Mesendoderm (in vitro differentiated cells): Measurements from ENCODE around the gene FBXW12.
A peak's percentile ranks its signal among the peaks of the same experiment; 100 is the strongest.

ENCODE experiments used
- DNase-seq: peaks from one replicate; pipeline ENCODE4 v3.0.0; 2013
- H2AK5ac ChIP-seq: 2 replicates; pipeline ENCODE4 v1.6.1; 2013; ENCODE audit warnings: low read length, inconsistent platforms
- H2BK120ac ChIP-seq: 2 replicates; pipeline ENCODE4 v1.6.1; 2013; ENCODE audit warnings: low read depth, mild to moderate bottlenecking, low read length, moderate library complexity, mixed read lengths
- H2BK15ac ChIP-seq: replicated peaks from 2 replicates; pipeline ENCODE4 v1.6.1; 2013; ENCODE audit warnings: low read depth, mild to moderate bottlenecking, moderate library complexity
- H2BK5ac ChIP-seq: 2 replicates; pipeline ENCODE4 v1.6.1; 2013; ENCODE audit warnings: low read length, inconsistent platforms
- H3K18ac ChIP-seq: 2 replicates; pipeline ENCODE4 v1.6.1; 2013; ENCODE audit warnings: mild to moderate bottlenecking, low read length, mixed read lengths
- H3K23ac ChIP-seq: one replicate; pipeline ENCODE4 v1.6.1; 2013; ENCODE audit warnings: low read length
- H3K27ac ChIP-seq: 2 replicates; pipeline ENCODE4 v1.5.1; 2013; ENCODE audit warnings: low read depth, mild to moderate bottlenecking, inconsistent platforms, low read length, moderate library complexity
- H3K27me3 ChIP-seq: 2 replicates; pipeline ENCODE4 v1.6.1; 2013; ENCODE audit warnings: low read length, control low read depth, mild to moderate bottlenecking, inconsistent platforms; ENCODE audit not compliant: insufficient read depth, poor library complexity
- H3K36me3 ChIP-seq: 2 replicates; pipeline ENCODE4 v1.6.1; 2013; ENCODE audit warnings: low read length, inconsistent platforms; ENCODE audit not compliant: control insufficient read depth, insufficient read depth
- H3K4ac ChIP-seq: one replicate; pipeline ENCODE4 v1.6.1; 2013; ENCODE audit warnings: low read depth, mild to moderate bottlenecking, low read length, moderate library complexity
- H3K4me1 ChIP-seq: 2 replicates; pipeline ENCODE4 v1.6.1; 2013; ENCODE audit warnings: low read depth, low read length, inconsistent platforms; ENCODE audit not compliant: control insufficient read depth
- H3K4me2 ChIP-seq: 2 replicates; pipeline ENCODE4 v1.6.1; 2013; ENCODE audit warnings: low read length
- H3K4me3 ChIP-seq: 2 replicates; pipeline ENCODE4 v1.5.1; 2013; ENCODE audit warnings: mild to moderate bottlenecking, low read length
- H3K56ac ChIP-seq: one replicate; pipeline ENCODE4 v1.6.1; 2013; ENCODE audit warnings: low read length
- H3K79me1 ChIP-seq: 2 replicates; pipeline ENCODE4 v1.6.1; 2013; ENCODE audit warnings: low read length, inconsistent platforms
- H3K79me2 ChIP-seq: 2 replicates; pipeline ENCODE4 v1.6.1; 2013; ENCODE audit warnings: mild to moderate bottlenecking, low read length; ENCODE audit not compliant: control insufficient read depth, insufficient read depth
- H3K9ac ChIP-seq: 2 replicates; pipeline ENCODE4 v1.6.1; 2013; ENCODE audit warnings: low read length, inconsistent platforms
- H4K5ac ChIP-seq: one replicate; pipeline ENCODE4 v1.6.1; 2013; ENCODE audit warnings: low read length
- H4K8ac ChIP-seq: one replicate; pipeline ENCODE4 v1.6.1; 2013; ENCODE audit warnings: low read depth, mild to moderate bottlenecking, control low read depth, low read length, moderate library complexity
- WGBS: extraction: QIAGEN DNeasy Blood & Tissue Kit; methylation state at CpG from one replicate; pipeline ENCODE4 v1.1.7; 2013; ENCODE audit warnings: low lambda C conversion rate, missing lambda C conversion rate; ENCODE audit not compliant: insufficient coverage; ENCODE audit errors: extremely low coverage; 5-methylcytosine and 5-hydroxymethylcytosine counted together

The FBXW12 gene

GRCh38 chr3:48435774-48436476, 63.9 kb downstream of the FBXW12 start:
- no peak overlapping the region for H2BK5ac ChIP-seq
- no peak overlapping the region for H2AK5ac ChIP-seq
- no peak overlapping the region for H4K5ac ChIP-seq
- no peak overlapping the region for H2BK120ac ChIP-seq
- H3K79me1 ChIP-seq: peaks cover 11% of the 10 kb centered on the region
- peaks cover 10% of the 10 kb centered on the region for H3K79me2 ChIP-seq
- H2BK15ac ChIP-seq: no peak overlapping the region
- peak overlapping the region; percentile 47 for H3K56ac ChIP-seq
- no peak overlapping the region for H3K9ac ChIP-seq
- DNase-seq: peak; percentile 92
- H3K4me3 ChIP-seq: no peak overlapping the region
- WGBS: no CpG with 5 or more reads among the region's 7 CpGs
- no peaks in the 10 kb centered on the region for H3K27me3 ChIP-seq
- H3K18ac ChIP-seq: no peak overlapping the region
- no peak overlapping the region for H3K4me2 ChIP-seq
- H3K27ac ChIP-seq: no peak overlapping the region
- H3K36me3 ChIP-seq: peaks cover 10% of the 10 kb centered on the region
- H3K4ac ChIP-seq: no peak overlapping the region
- H3K4me1 ChIP-seq: no peaks in the 10 kb centered on the region
- no peak overlapping the region for H3K23ac ChIP-seq
- H4K8ac ChIP-seq: no peak overlapping the region

DNA sequence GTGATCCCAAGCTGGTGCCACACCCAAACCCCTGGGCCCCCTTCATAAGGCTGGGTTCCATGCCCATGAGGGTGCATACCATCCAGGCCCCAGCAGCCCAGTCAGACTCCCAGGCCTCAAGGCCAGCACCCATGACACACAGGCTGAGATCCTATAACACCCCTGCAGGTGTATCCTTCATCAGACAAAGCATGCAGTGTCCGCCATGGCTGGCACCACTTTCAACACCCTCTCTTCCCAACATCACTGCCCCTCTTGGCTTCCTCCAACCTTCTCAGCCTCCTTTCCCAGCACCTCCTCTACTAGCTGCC, 64.4 kb downstream of the FBXW12 start:
- Histone ChIP-seq H3K23ac (no peak overlapping the region), H4K8ac (no peak overlapping the region), H2AK5ac (no peak overlapping the region), H3K4me2 (no peak overlapping the region), H3K79me2 (peaks cover 14% of the 10 kb centered on the region), H3K36me3 (peaks cover 10% of the 10 kb centered on the region), H3K79me1 (peaks cover 11% of the 10 kb centered on the region), H3K4ac (no peak overlapping the region), H3K18ac (no peak overlapping the region), H3K4me3 (no peak overlapping the region), H3K27me3 (no peaks in the 10 kb centered on the region), H3K9ac (no peak overlapping the region), H3K4me1 (no peaks in the 10 kb centered on the region), H2BK120ac (no peak overlapping the region), H4K5ac (no peak overlapping the region), H3K56ac (peak overlapping the region; percentile 47), H2BK15ac (no peak overlapping the region), H3K27ac (no peak overlapping the region), H2BK5ac (no peak overlapping the region)
- WGBS: no CpG with 5 or more reads among the region's 1 CpG
- DNase-seq: no peak

DNA sequence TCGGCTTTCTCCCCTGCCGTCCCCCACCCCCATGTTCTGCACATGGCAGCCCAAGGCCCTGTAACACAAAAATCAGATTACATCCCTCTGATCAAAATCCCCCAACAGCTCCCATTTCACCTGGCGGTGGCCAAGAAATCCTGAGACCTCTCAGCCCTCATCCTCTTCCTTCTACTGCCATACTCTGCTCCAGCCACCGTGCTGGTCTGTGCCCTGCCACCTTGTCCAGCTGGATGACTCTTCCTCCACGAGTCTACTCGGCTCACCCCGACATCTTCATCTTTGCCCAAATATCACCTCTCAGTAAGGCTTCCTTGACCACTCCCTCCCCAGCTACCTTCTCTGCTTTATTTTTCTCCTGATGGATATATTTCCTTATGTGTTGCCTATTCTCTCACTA, 64.8 kb downstream of the FBXW12 start:
- no peak overlapping the region for H3K4me2 ChIP-seq
- no peak overlapping the region for H3K18ac ChIP-seq
- peaks cover 12% of the 10 kb centered on the region for H3K36me3 ChIP-seq
- H3K27ac ChIP-seq: no peak overlapping the region
- no peak overlapping the region for H4K8ac ChIP-seq
- H3K4me3 ChIP-seq: no peak overlapping the region
- peaks cover 18% of the 10 kb centered on the region for H3K79me2 ChIP-seq
- no peak overlapping the region for H2BK15ac ChIP-seq
- DNase-seq: no peak
- no peak overlapping the region for H3K9ac ChIP-seq
- H3K23ac ChIP-seq: no peak overlapping the region
- H3K4me1 ChIP-seq: no peaks in the 10 kb centered on the region
- no peak overlapping the region for H2BK5ac ChIP-seq
- peaks cover 13% of the 10 kb centered on the region for H3K79me1 ChIP-seq
- H3K4ac ChIP-seq: no peak overlapping the region
- no CpG with 5 or more reads among the region's 7 CpGs for WGBS
- no peaks in the 10 kb centered on the region for H3K27me3 ChIP-seq
- H2BK120ac ChIP-seq: no peak overlapping the region
- no peak overlapping the region for H2AK5ac ChIP-seq
- peak overlapping the region; percentile 47 for H3K56ac ChIP-seq
- no peak overlapping the region for H4K5ac ChIP-seq

DNA sequence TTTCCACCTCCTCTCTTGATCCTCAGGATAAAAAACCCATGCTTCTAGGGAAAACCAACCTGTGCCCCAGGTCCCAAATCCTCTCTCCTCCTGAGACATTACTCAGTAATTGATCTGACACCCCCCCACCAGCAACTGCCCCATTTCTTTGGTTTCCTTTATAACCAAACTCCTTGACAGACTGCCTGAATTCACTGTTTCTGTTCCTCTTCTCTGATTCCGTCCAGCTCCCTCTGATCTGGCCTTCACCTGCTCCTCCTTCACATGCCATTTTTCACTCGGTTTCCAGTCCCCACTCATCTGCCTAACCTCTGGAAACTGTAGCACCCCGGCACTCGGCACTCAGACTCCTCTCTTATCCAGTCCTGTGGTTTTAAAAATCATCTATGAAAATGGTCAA, 65.8 kb downstream of the FBXW12 start:
- no CpG with 5 or more reads among the region's 4 CpGs for WGBS
- no peak overlapping the region for H2BK120ac ChIP-seq
- peaks cover 12% of the 10 kb centered on the region for H3K79me1 ChIP-seq
- no peaks in the 10 kb centered on the region for H3K27me3 ChIP-seq
- peaks cover 9% of the 10 kb centered on the region for H3K36me3 ChIP-seq
- H2BK15ac ChIP-seq: no peak overlapping the region
- no peak overlapping the region for H3K27ac ChIP-seq
- no peak overlapping the region for H4K8ac ChIP-seq
- H3K4me1 ChIP-seq: no peaks in the 10 kb centered on the region
- H2BK5ac ChIP-seq: no peak overlapping the region
- no peak overlapping the region for H3K9ac ChIP-seq
- no peak overlapping the region for H2AK5ac ChIP-seq
- no peak for DNase-seq
- H4K5ac ChIP-seq: no peak overlapping the region
- no peak overlapping the region for H3K18ac ChIP-seq
- no peak overlapping the region for H3K56ac ChIP-seq
- H3K23ac ChIP-seq: no peak overlapping the region
- no peak overlapping the region for H3K4ac ChIP-seq
- no peak overlapping the region for H3K4me2 ChIP-seq
- H3K79me2 ChIP-seq: peaks cover 21% of the 10 kb centered on the region
- H3K4me3 ChIP-seq: no peak overlapping the region

GRCh38 chr3:48439820-48440589, 68.0 kb downstream of the FBXW12 start, which contains the start of the genes CCDC51 and TMA7:
TSS of gene CCDC51 (minus strand) at chr3:48440119. CDS start at chr3:48435128, 4,991 bp downstream.
TSS of gene TMA7 (plus strand) at chr3:48440257. CDS start at chr3:48440297, 40 bp downstream.
- H3K4me2 ChIP-seq: peak within 1 kb of the TSS; percentile 93
- H3K4ac ChIP-seq: peak within 1 kb of the TSS; percentile 73
- H3K27me3 ChIP-seq: no peaks in the 10 kb centered on the region
- peak within 1 kb of the TSS; percentile 69 for H3K27ac ChIP-seq
- peak within 1 kb of the TSS; percentile 93 for H2BK5ac ChIP-seq
- DNase-seq: peak; percentile 99
- no peak within 1 kb of the TSS for H2BK120ac ChIP-seq
- H3K4me1 ChIP-seq: no peaks in the 10 kb centered on the region
- no peak within 1 kb of the TSS for H4K5ac ChIP-seq
- H3K9ac ChIP-seq: peak within 1 kb of the TSS; percentile 98
- peaks cover 22% of the 10 kb centered on the region for H3K79me2 ChIP-seq
- H2AK5ac ChIP-seq: peak within 1 kb of the TSS; percentile 15
- H3K36me3 ChIP-seq: peaks cover 4% of the 10 kb centered on the region
- peaks cover 10% of the 10 kb centered on the region for H3K79me1 ChIP-seq
- no CpG with 5 or more reads among the region's 54 CpGs for WGBS
- H3K18ac ChIP-seq: peak within 1 kb of the TSS; percentile 46
- no peak within 1 kb of the TSS for H4K8ac ChIP-seq
- no peak within 1 kb of the TSS for H2BK15ac ChIP-seq
- no peak within 1 kb of the TSS for H3K23ac ChIP-seq
- peak within 1 kb of the TSS; percentile 99 for H3K56ac ChIP-seq
- peak within 1 kb of the TSS; percentile 96 for H3K4me3 ChIP-seq
